NCI-H1092 (cell line): Measurements from ENCODE around the gene USP17L17.
"Not testable (repeated sequence)": the region's sequence is repeated elsewhere in the genome, so short reads cannot be mapped to it uniquely, and the experiment has no call there.

ENCODE experiments used
- DNase-seq: peaks from one replicate; lab custom pipeline; 2025; lab: John Stamatoyannopoulos, UW

USP17L17 gene, protein sequence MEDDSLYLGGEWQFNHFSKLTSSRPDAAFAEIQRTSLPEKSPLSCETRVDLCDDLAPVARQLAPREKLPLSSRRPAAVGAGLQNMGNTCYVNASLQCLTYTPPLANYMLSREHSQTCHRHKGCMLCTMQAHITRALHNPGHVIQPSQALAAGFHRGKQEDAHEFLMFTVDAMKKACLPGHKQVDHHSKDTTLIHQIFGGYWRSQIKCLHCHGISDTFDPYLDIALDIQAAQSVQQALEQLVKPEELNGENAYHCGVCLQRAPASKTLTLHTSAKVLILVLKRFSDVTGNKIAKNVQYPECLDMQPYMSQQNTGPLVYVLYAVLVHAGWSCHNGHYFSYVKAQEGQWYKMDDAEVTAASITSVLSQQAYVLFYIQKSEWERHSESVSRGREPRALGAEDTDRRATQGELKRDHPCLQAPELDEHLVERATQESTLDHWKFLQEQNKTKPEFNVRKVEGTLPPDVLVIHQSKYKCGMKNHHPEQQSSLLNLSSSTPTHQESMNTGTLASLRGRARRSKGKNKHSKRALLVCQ

DNA sequence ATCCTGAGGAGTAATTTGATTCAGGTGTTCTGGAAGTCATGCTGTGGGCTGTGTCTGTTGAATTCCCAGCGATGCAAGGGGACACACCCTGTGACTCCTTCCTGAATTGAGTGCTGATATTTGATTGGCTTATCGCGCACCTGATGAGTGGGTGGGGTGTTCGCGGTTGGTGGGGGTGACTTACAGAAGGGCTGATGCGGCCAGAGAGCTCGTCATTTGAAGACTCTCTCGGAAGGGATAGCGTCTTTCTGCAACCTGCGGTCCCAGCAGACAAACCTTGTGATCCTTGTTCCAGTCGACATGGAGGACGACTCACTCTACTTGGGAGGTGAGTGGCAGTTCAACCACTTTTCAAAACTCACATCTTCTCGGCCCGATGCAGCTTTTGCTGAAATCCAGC is at the start of gene USP17L17:
Gene USP17L17 (plus strand): TSS at position 301 of the 400 bp plus-strand sequence. CDS start 0 bp downstream, at position 301.
- not testable (repeated sequence) for DNase-seq

DNA sequence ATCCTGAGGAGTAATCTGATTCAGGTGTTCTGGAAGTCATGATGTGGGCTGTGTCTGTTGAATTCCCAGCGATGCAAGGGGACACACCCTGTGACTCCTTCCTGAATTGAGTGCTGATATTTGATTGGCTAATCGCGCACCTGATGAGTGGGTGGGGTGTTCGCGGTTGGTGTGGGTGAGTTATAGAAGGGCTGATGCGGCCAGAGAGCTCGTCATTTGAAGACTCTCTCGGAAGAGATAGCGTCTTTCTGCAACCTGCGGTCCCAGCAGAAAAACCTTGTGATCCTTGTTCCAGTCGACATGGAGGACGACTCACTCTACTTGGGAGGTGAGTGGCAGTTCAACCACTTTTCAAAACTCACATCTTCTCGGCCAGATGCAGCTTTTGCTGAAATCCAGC is 33.3 kb upstream of the USP17L17 start, which contains the start of gene USP17L10:
Gene USP17L10 (plus strand): TSS at position 301 of the 400 bp plus-strand sequence. CDS start 0 bp downstream, at position 301.
- not testable (repeated sequence) for DNase-seq

DNA sequence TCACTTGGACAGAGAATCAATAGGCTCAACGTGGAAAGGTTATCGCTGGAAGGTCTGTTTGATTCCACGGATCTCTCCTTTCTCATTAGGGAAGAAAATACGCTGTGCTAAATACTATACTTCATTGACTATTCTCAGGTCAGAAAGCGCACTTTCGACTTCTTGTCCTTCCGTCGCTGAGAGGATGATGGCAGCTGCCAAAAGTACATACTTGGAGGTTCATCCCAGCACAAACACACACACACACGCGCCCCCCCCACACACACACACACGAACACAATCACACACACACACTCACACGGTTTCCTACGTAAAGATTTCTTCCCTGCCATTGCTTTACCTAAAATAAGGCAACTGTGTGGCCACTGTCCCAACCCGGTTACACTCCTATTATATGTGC is 29.0 kb upstream of the USP17L17 start:
- not testable (repeated sequence) for DNase-seq

DNA sequence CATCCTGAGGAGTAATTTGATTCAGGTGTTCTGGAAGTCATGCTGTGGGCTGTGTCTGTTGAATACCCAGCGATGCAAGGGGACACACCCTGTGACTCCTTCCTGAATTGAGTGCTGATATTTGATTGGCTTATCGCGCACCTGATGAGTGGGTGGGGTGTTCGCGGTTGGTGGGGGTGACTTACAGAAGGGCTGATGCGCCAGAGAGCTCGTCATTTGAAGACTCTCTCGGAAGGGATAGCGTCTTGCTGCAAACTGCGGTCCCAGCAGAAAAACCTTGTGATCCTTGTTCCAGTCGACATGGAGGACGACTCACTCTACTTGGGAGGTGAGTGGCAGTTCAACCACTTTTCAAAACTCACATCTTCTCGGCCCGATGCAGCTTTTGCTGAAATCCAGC is 28.6 kb upstream of the USP17L17 start, which contains the start of gene USP17L11:
Gene USP17L11 (plus strand): TSS at position 301 of the 400 bp plus-strand sequence. CDS start 0 bp downstream, at position 301.
- not testable (repeated sequence) for DNase-seq

DNA sequence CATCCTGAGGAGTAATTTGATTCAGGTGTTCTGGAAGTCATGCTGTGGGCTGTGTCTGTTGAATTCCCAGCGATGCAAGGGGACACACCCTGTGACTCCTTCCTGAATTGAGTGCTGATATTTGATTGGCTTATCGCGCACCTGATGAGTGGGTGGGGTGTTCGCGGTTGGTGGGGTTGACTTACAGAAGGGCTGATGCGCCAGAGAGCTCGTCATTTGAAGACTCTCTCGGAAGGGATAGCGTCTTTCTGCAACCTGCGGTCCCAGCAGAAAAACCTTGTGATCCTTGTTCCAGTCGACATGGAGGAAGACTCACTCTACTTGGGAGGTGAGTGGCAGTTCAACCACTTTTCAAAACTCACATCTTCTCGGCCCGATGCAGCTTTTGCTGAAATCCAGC is 23.8 kb upstream of the USP17L17 start, which contains the start of gene USP17L12:
Gene USP17L12 (plus strand): TSS at position 301 of the 400 bp plus-strand sequence. CDS start 0 bp downstream, at position 301.
- DNase-seq = not testable (repeated sequence)

DNA sequence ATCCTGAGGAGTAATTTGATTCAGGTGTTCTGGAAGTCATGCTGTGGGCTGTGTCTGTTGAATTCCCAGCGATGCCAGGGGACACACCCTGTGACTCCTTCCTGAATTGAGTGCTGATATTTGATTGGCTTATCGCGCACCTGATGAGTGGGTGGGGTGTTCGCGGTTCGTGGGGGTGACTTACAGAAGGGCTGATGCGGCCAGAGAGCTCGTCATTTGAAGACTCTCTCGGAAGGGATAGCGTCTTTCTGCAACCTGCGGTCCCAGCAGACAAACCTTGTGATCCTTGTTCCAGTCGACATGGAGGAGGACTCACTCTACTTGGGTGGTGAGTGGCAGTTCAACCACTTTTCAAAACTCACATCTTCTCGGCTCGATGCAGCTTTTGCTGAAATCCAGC is 19.1 kb upstream of the USP17L17 start, which contains the start of gene USP17L13:
Gene USP17L13 (plus strand): TSS at position 301 of the 400 bp plus-strand sequence. CDS start 0 bp downstream, at position 301.
- DNase-seq = not testable (repeated sequence)

DNA sequence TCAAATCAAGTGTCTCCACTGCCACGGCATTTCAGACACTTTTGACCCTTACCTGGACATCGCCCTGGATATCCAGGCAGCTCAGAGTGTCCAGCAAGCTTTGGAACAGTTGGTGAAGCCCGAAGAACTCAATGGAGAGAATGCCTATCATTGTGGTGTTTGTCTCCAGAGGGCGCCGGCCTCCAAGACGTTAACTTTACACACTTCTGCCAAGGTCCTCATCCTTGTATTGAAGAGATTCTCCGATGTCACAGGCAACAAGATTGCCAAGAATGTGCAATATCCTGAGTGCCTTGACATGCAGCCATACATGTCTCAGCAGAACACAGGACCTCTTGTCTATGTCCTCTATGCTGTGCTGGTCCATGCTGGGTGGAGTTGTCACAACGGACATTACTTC is 13.4 kb upstream of the USP17L17 start:
- DNase-seq = not testable (repeated sequence)

DNA sequence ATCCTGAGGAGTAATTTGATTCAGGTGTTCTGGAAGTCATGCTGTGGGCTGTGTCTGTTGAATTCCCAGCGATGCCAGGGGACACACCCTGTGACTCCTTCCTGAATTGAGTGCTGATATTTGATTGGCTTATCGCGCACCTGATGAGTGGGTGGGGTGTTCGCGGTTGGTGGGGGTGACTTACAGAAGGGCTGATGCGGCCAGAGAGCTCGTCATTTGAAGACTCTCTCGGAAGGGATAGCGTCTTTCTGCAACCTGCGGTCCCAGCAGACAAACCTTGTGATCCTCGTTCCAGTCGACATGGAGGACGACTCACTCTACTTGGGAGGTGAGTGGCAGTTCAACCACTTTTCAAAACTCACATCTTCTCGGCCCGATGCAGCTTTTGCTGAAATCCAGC is 9.6 kb upstream of the USP17L17 start, which contains the start of gene USP17L15:
Gene USP17L15 (plus strand): TSS at position 301 of the 400 bp plus-strand sequence. CDS start 0 bp downstream, at position 301.
- DNase-seq = not testable (repeated sequence)

DNA sequence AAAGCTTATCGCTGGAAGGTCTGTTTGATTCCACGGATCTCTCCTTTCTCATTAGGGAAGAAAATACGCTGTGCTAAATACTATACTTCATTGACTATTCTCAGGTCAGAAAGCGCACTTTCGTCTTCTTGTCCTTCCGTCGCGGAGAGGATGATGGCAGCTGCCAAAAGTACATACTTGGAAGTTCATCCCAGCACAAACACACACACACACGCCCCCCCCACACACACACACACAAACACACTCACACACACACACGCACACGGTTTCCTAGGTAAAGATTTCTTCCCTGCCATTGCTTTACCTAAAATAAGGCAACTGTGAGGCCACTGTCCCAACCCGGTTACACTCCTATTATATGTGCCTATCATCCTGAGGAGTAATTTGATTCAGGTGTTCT is 5.2 kb upstream of the USP17L17 start:
- not testable (repeated sequence) for DNase-seq

DNA sequence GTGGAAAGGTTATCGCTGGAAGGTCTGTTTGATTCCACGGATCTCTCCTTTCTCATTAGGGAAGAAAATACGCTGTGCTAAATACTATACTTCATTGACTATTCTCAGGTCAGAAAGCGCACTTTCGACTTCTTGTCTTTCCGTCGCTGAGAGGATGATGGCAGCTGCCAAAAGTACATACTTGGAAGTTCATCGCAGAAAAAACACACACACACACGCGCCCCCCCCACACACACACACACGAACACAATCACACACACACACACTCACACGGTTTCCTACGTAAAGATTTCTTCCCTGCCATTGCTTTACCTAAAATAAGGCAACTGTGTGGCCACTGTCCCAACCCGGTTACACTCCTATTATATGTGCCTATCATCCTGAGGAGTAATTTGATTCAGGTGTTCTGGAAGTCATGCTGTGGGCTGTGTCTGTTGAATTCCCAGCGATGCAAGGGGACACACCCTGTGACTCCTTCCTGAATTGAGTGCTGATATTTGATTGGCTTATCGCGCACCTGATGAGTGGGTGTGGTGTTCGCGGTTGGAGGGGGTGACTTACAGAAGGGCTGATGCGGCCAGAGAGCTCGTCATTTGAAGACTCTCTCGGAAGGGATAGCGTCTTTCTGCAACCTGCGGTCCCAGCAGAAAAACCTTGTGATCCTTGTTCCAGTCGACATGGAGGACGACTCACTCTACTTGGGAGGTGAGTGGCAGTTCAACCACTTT is 4.4 kb downstream of the USP17L17 start, which contains the start of gene USP17L18:
Gene USP17L18 (plus strand): TSS at position 678 of the 728 bp plus-strand sequence. CDS start 0 bp downstream, at position 678.
- not testable (repeated sequence) for DNase-seq

DNA sequence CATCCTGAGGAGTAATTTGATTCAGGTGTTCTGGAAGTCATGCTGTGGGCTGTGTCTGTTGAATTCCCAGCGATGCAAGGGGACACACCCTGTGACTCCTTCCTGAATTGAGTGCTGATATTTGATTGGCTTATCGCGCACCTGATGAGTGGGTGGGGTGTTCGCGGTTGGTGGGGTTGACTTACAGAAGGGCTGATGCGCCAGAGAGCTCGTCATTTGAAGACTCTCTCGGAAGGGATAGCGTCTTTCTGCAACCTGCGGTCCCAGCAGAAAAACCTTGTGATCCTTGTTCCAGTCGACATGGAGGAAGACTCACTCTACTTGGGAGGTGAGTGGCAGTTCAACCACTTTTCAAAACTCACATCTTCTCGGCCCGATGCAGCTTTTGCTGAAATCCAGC is 9.4 kb downstream of the USP17L17 start, which contains the start of gene USP17L19:
Gene USP17L19 (plus strand): TSS at position 301 of the 400 bp plus-strand sequence. CDS start 0 bp downstream, at position 301.
- not testable (repeated sequence) for DNase-seq

DNA sequence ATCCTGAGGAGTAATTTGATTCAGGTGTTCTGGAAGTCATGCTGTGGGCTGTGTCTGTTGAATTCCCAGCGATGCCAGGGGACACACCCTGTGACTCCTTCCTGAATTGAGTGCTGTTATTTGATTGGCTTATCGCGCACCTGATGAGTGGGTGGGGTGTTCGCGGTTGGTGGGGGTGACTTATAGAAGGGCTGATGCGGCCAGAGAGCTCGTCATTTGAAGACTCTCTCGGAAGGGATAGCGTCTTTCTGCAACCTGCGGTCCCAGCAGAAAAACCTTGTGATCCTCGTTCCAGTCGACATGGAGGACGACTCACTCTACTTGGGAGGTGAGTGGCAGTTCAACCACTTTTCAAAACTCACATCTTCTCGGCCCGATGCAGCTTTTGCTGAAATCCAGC is 14.1 kb downstream of the USP17L17 start, which contains the start of gene USP17L20:
Gene USP17L20 (plus strand): TSS at position 301 of the 400 bp plus-strand sequence. CDS start 0 bp downstream, at position 301.
- not testable (repeated sequence) for DNase-seq

DNA sequence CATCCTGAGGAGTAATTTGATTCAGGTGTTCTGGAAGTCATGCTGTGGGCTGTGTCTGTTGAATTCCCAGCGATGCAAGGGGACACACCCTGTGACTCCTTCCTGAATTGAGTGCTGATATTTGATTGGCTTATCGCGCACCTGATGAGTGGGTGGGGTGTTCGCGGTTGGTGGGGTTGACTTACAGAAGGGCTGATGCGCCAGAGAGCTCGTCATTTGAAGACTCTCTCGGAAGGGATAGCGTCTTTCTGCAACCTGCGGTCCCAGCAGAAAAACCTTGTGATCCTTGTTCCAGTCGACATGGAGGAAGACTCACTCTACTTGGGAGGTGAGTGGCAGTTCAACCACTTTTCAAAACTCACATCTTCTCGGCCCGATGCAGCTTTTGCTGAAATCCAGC is 18.9 kb downstream of the USP17L17 start, which contains the start of gene USP17L21:
Gene USP17L21 (plus strand): TSS at position 301 of the 400 bp plus-strand sequence. CDS start 0 bp downstream, at position 301.
- DNase-seq = not testable (repeated sequence)

DNA sequence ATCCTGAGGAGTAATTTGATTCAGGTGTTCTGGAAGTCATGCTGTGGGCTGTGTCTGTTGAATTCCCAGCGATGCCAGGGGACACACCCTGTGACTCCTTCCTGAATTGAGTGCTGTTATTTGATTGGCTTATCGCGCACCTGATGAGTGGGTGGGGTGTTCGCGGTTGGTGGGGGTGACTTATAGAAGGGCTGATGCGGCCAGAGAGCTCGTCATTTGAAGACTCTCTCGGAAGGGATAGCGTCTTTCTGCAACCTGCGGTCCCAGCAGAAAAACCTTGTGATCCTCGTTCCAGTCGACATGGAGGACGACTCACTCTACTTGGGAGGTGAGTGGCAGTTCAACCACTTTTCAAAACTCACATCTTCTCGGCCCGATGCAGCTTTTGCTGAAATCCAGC is 23.6 kb downstream of the USP17L17 start, which contains the start of gene USP17L22:
Gene USP17L22 (plus strand): TSS at position 301 of the 400 bp plus-strand sequence. CDS start 0 bp downstream, at position 301.
- DNase-seq = not testable (repeated sequence)

DNA sequence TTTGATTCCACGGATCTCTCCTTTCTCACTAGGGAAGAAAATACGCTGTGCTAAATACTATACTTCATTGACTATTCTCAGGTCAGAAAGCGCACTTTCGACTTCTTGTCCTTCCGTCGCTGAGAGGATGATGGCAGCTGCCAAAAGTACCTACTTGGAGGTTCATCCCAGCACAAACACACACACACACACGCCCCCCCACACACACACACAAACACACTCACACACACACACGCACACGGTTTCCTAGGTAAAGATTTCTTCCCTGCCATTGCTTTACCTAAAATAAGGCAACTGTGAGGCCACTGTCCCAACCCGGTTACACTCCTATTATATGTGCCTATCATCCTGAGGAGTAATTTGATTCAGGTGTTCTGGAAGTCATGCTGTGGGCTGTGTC is 28.0 kb downstream of the USP17L17 start:
- DNase-seq = not testable (repeated sequence)
